H7 (cell line): ENCODE data around the gene DKK3. TPM values are rescaled to one million over a fixed set of nuclear protein-coding genes. Genes with fewer than 3 reads are reported as not detected.
A peak's percentile ranks its signal among the peaks of the same experiment; 100 is the strongest.

Experiments used
- DNase-seq: peaks from one replicate; pipeline ENCODE4 v3.0.0; 2012
- H3K27me3 ChIP-seq: 2 replicates; pipeline ENCODE4 v1.6.0; 2011; ENCODE audit warnings: mild to moderate bottlenecking, low read length; ENCODE audit not compliant: control insufficient read depth, insufficient read depth
- H3K36me3 ChIP-seq: replicated peaks from 2 replicates; pipeline ENCODE4 v1.5.1; 2011; ENCODE audit warnings: low read length; ENCODE audit not compliant: control insufficient read depth, insufficient read depth
- H3K4me3 ChIP-seq: 2 replicates; pipeline ENCODE4 v1.5.1; 2011; ENCODE audit warnings: low read depth, mild to moderate bottlenecking, control low read depth, low read length, moderate library complexity; ENCODE audit not compliant: insufficient read depth
- total RNA-seq: library from RNA; depleted of rRNA; stranded (reverse); fragments of >200 nt; shearing (Covaris generic); gene quantifications from 2 replicates; pipeline ENCODE4 v1.2.3, GENCODE V29; 2014

DKK3 gene
- total RNA-seq, 1 experiment from 2014 or later, result 15.3 TPM

DNA sequence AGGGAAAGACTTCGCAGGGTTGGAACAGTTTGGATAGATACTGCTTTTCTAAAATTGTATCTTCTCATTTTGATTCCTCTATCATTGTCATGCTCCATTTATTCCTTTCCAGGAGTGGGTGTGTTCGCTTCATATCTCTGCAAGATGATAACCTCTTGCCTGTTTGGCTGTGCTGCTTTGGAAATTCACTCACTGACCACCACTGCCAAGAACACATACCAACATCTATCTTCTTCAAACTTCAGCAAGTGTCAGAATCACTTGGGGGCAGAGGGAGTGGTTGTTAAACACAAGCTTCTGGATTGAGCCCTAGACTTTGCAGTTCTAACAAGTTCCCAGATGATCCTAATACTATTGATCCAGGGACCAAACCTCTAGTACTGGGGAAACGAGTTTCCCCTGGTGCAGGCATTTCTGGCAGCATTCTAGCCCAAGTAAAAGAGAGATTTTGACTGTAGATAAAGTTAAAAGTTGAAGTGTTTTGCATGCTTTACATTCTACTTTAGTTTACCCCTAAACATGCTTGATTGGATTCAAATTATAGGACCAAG lies 11.5 kb upstream of the DKK3 start:
- Histone ChIP-seq H3K36me3 (no peaks in the 10 kb centered on the region), H3K4me3 (no peak overlapping the region), H3K27me3 (no peaks in the 10 kb centered on the region)
- DNase-seq, result no peak

DNA sequence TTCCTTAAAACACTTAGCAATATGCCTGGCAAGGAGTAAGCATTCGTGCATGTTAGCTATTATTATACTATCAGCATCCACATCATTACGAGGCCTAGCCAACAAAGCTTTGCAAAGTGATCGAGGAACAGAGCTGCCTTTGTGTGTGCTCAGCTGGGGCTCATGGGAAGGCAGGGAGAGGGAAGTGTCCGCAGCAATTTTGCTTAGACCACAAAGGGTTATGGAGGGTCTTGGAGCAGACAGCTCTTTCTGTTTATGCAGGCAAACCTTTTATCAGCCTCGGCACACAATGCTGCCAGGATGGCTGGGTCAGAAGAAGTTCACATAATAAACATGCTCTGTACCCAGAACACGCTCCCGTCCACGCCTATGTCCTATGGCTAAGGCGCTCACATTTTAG lies 10.9 kb upstream of the DKK3 start:
- H3K4me3 ChIP-seq, result no peak overlapping the region
- DNase-seq, result no peak
- no peaks in the 10 kb centered on the region for H3K27me3 ChIP-seq
- no peaks in the 10 kb centered on the region for H3K36me3 ChIP-seq

DNA sequence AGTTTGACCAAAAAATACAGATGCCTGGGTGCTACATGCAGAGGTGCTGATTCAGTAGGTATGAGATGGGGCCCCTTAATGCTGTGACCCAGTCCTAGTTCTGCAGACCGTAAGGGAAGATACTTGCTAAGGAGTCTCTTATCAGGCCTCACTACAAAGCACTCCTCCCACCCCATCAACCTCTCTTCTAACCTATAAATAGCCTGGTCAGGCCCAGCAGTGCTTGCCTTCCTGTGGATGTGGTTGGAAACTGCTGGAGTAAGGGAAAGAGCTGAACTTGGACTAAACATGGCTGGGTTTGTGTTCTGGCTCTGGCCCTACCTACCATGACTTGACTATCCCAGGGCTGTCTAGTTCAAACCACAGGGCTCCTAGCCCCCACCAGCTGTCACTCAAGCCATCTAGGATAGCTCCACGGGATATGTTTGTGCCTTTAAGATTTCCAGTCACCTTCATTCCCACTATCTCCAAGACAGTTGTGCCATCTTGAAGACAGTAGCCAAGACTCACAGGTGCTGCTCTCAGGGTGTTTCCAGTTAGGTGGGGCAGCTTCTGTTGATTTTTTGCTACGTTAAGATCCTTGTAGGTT lies 9.5 kb upstream of the DKK3 start:
- H3K27me3 ChIP-seq, result no peaks in the 10 kb centered on the region
- no peak for DNase-seq
- H3K4me3 ChIP-seq, result no peak overlapping the region
- H3K36me3 ChIP-seq, result no peaks in the 10 kb centered on the region

DNA sequence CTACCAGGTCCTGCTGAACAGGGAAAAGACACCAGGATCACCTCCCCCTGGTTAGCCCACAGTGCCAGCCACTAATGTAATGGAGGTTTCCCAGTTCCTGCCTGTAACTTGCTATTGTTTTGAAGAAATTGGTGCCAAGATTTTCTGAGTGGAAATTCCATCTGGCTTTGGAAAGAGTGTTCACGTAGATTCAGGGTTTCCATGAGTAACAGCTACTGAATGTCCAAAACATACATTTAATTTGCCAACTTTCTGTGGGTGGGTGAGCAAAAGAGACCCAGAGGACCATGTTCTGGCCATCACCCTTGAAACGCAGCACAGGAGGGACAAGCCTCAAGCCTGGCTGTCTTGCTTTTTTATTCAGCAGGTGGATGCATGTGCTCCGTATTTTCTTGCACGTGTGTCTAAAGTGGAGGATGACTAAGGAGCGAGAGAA lies 8.8 kb upstream of the DKK3 start:
- H3K4me3 ChIP-seq, result no peak overlapping the region
- no peak for DNase-seq
- no peaks in the 10 kb centered on the region for H3K36me3 ChIP-seq
- H3K27me3 ChIP-seq, result no peaks in the 10 kb centered on the region

DNA sequence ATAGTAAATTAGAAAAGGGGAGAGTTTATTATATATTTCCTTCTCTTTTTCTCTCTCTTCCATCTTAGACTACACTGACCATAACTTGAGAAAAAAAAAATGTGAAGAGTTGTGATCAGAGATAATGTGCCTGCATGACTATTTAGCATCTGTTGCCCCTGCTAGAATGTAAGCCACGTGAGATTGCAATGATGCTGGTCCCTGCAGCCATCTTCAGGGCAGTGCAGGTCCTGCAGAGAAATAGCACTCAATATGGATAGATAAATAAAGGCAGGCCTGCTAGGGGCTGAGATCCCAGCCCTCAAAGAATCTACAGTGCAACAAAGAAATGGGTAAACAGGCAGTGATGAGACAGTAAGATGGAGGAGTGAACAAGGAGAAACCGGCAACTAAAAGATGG lies 7.8 kb upstream of the DKK3 start:
- H3K27me3 ChIP-seq, result no peaks in the 10 kb centered on the region
- no peak overlapping the region for H3K4me3 ChIP-seq
- H3K36me3 ChIP-seq, result no peaks in the 10 kb centered on the region
- no peak for DNase-seq

DNA sequence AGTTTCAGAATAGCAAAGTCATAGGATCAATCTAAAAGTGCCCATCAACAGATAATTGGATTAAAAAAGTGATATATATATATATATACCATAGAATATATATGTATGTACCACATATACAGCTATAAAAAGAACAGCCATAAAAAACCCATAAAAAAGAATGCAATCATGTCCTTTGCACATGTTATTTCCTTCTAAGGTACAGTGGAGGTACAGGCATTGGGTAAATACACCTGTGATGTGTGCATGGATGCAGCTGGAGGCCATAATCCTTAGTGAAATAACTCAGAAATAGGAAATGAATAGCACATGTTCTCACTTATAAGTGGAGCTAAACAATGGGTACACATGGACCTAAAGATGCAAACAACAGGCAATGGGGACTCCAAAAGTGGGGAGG lies 7.1 kb upstream of the DKK3 start:
- Histone ChIP-seq H3K27me3 (peaks cover 3% of the 10 kb centered on the region), H3K4me3 (no peak overlapping the region), H3K36me3 (no peaks in the 10 kb centered on the region)
- no peak for DNase-seq

DNA sequence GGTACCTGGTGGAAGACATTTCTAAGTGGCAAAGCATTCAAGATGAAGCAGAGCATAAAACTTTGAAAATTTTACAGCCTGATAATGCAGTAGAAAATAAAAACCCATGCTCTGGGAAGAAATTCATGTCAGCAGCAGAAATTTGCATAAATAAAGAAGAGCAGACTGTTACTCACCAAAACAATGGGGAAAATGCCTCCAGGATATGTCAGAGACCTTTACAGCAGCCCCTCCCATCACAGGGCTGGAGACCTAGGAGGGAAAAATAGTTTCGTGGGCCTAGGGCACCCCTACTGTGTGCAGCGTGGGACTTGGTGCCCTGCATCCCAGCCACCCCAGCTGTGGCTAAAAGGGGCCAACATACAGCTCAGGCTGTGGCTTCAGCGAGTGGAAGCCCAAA lies 5.4 kb upstream of the DKK3 start:
- H3K27me3 ChIP-seq, result peaks cover 12% of the 10 kb centered on the region
- H3K36me3 ChIP-seq, result no peaks in the 10 kb centered on the region
- no peak for DNase-seq
- no peak overlapping the region for H3K4me3 ChIP-seq

DNA sequence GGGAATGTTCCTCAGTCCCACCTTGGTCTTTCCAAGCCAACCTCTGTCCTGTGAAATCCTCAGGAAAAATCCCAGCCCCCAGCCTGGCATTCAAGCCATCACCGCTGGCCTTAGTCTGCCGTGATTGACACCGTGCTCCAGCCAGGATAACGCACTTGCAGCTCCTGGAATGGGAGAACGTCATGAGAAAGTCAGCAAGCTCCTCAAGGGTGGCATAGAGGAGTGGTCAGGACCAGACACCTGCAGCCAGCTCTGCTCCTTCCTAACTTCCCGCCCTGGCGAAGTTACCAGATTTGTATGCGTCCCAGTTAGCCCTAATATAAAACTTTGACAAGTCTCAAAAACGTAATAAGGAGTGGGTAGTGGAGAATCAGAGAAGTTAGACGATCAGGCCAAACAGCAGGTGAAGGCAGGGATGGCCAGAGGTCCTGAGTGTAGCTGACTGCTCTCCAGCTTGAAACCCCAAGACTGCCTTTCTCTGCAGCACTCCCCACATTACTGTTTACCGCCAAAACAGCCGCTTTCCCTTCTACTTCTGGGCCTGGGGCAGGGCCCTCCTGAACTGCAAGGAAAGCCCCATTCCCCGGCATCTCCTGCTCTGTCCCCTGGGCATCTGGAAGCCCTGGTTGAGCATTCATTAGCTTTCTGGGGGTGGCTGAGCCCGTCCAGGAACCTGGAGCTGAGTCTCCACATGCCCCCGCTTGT lies 1.3 kb upstream of the DKK3 start:
- H3K27me3 ChIP-seq, result peaks cover 27% of the 10 kb centered on the region
- no peaks in the 10 kb centered on the region for H3K36me3 ChIP-seq
- peak; percentile 32 for DNase-seq
- peak overlapping the region; percentile 41 for H3K4me3 ChIP-seq

DNA sequence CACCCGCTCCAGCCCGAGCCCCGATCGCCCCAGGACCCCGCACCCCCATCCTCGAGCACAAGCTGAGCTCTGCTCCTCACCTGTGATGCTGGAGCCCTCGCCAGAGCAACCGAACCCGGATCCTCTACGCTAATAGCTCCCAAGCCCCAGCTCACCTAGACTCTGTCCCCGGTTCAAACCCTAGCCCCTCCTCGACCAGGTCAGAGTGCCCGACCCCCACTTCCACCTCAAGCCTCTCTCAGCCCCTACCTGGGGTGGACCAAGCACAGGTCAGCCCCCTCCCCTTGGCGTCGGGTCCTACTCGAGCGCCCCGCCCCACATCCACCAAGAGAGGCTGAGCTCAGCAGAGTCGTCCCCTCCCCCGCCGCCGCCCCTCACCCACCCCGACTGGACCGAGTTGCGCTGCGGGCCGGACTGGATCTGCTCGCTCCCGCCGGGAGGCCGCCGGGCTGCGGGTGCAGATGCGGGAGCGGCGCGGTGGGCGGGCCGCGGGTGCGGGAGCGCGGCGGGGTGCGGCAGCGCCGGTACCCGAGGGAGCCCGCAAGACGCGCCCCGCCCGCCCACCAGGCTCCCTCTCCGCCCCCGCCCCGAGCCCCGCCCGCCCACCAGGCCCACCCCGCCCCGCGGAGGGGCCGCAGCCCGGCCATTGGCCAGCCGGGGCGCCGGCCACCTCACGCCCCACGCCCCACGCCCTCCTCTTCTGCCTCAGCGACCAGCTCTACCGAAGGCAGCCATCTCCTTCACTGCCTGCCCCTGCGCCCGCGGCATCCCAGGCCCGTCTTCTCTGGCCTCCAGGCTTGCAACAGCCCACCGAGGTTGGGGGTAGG lies 577 bp upstream of the DKK3 start:
- H3K27me3 ChIP-seq, result peaks cover 27% of the 10 kb centered on the region
- DNase-seq, result peak; percentile 98
- H3K4me3 ChIP-seq, result peak overlapping the region; percentile 69
- no peaks in the 10 kb centered on the region for H3K36me3 ChIP-seq

DNA sequence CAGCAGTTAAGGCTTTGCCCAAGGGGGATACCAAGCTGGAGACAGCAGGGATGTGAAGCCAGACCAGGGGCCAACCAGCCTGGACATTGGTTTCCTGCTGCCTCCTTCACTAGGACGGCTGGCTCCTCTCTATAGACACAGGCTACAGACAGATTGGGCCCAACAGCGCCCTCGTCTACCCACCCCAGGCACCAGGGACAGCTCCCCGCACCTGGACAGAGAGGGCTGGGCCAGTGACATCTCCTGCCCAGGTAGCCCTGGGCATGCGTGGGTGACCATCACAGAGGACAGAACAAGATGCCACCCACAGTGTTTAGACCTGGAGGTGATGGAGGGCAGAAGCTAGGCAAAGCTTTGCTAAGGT lies 1.2 kb downstream of the DKK3 start:
- Histone ChIP-seq H3K4me3 (no peak overlapping the region), H3K36me3 (no peaks in the 10 kb centered on the region), H3K27me3 (peaks cover 27% of the 10 kb centered on the region)
- DNase-seq, result peak; percentile 48

DNA sequence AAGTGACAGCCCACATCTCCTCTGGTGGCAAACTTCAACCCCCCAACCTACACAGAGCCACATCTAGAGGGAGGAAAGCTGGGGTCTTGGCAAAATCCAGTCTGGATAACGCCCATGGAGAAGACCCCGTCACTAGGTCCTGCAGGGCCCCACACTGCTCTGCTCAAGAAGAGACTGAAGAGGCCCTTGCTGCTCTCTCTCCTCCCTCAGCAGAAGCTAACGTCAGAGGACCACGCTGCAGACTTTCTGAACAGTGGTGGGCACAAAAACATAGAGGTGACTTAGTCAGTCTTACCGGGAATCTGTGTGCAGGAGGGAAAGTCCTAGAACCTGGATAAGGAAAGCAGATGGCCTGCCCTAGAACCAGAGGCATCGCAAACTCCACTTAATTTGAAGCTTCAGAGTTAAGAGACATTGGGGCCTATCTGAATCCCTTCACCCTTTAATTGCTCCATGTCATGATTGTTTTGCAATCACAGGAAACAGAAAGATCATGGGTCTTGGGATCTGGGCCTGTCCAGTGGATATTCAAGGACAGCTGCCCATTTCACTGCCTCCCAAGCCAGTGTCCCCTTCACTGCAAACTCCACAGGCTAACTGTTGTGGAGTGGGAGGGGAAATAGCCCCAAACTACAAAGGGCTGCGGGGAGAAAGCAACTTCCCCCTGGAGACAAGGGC lies 1.7 kb downstream of the DKK3 start:
- DNase-seq, result no peak
- Histone ChIP-seq H3K27me3 (peaks cover 27% of the 10 kb centered on the region), H3K36me3 (no peaks in the 10 kb centered on the region), H3K4me3 (no peak overlapping the region)

DNA sequence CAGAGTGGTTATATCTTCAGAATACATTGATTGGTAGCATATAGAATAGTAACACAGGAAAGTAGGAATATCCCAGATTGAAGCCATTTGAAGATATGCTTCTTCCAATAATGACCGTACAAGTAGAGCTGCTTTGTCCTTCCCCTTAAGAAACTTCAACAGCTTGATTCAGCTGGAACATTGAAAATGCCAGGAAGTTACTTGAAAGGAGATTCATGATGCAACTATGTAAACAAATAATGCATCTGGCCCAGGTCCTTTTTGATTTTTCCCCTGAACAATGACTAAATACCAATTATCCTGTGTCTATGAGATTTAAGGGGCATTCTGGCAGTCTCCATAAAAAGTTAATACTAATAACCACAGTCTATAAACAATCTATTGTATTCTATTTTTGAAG lies 3.0 kb downstream of the DKK3 start:
- Histone ChIP-seq H3K4me3 (no peak overlapping the region), H3K27me3 (peaks cover 24% of the 10 kb centered on the region), H3K36me3 (no peaks in the 10 kb centered on the region)
- DNase-seq, result no peak

DNA sequence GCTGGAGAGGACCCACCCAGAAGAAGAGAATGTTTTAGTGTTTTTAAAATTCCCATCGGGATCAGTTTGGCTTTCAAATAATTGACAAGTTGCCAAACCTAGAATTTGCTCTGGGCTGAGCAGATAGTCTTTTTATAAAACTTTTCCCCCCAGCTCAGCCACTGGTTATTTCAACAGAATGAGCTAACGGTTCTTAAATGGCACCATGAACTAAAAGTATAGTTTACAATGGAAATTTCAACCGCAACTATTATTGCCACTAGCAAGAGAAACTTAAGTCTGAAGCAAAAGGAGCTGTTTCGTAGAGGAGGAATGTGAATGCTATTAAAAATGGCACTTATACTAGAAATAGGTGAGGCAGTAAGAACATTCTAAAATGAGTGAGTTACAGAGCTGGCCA lies 3.4 kb downstream of the DKK3 start:
- H3K36me3 ChIP-seq, result no peaks in the 10 kb centered on the region
- H3K27me3 ChIP-seq, result peaks cover 23% of the 10 kb centered on the region
- DNase-seq, result no peak
- H3K4me3 ChIP-seq, result no peak overlapping the region

DNA sequence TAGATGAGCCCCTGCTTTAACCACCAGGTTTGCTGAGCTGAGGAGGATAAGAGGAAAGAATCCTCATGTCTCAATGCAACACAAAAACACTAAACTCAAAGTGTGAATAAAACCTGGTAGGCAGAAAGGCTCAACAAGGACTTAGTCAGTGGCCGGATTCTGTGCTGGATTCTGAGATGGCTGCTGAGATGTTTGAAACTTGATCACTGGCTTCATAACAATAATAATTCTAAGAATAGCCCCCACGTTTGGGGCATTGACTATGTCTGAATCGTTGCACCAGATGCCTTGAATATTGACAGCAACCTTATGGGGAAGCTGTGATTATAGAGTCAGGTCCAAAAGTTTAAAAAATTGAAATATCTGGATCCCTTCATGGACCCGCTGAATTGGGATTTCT lies 4.6 kb downstream of the DKK3 start:
- H3K36me3 ChIP-seq, result no peaks in the 10 kb centered on the region; the same call in 1 of the 2 replicates
- no peak overlapping the region for H3K4me3 ChIP-seq
- H3K27me3 ChIP-seq, result peaks cover 15% of the 10 kb centered on the region
- no peak for DNase-seq
